OCI-LY7 (cell line): ENCODE measurements around the gene FAM186B. TPM values are rescaled to one million over a fixed set of nuclear protein-coding genes. Genes with fewer than 3 reads are reported as not detected.
A peak's percentile ranks its signal among the peaks of the same experiment; 100 is the strongest.

Source experiments
- BruUV-seq: library from RNA; stranded (reverse); fragments of 400-500 nt; replicated peaks from 2 replicates; lab custom pipeline; 2021; lab: Mats Ljungman, UMichigan
- CTCF ChIA-PET: fragments of 300-600 bp; sonication (Branson Sonifier 250); formaldehyde crosslinking; loops from one replicate; lab custom pipeline; 2022; ENCODE audit warnings: antibody characterized with exemption; ENCODE audit not compliant: unreplicated experiment; lab: Charles Lee
- POLR2A ChIA-PET: fragments of 300-600 bp; sonication (Branson Sonifier 250); formaldehyde crosslinking; loops from one replicate; lab custom pipeline; 2022; ENCODE audit warnings: antibody characterized with exemption; lab: Charles Lee
- DNase-seq: peaks from one replicate; pipeline ENCODE4 v3.0.0-alpha.2; 2015; ENCODE audit warnings: low spot score
- H2AFZ ChIP-seq: fragments of 200-600 bp; sonication (generic), shearing (Covaris generic); 2 replicates; pipeline ENCODE4 v1.6.1; 2014; ENCODE audit warnings: mild to moderate bottlenecking, antibody characterized with exemption, low read length, moderate library complexity
- H3K27ac ChIP-seq: fragments of 200-600 bp; sonication (generic); 2 replicates; pipeline ENCODE4 v1.5.1; 2014; ENCODE audit warnings: mixed run types, low read depth, mild to moderate bottlenecking, moderate library complexity, low read length, inconsistent platforms; ENCODE audit not compliant: poor library complexity, severe bottlenecking
- H3K36me3 ChIP-seq: fragments of 200-600 bp; sonication (generic); 2 replicates; pipeline ENCODE4 v1.6.1; 2014; ENCODE audit warnings: mild to moderate bottlenecking, antibody characterized with exemption, low read length, moderate library complexity, mixed read lengths; ENCODE audit not compliant: insufficient read depth
- H3K4me1 ChIP-seq: fragments of 200-600 bp; sonication (generic); 2 replicates; pipeline ENCODE4 v1.5.1; 2014; ENCODE audit warnings: mild to moderate bottlenecking, low read length; ENCODE audit not compliant: insufficient read depth, poor library complexity, severe bottlenecking
- H3K4me2 ChIP-seq: fragments of 200-600 bp; sonication (generic); 2 replicates; pipeline ENCODE4 v1.6.1; 2014; ENCODE audit warnings: mild to moderate bottlenecking, low read length
- H3K4me3 ChIP-seq: fragments of 200-600 bp; sonication (generic); 2 replicates; pipeline ENCODE4 v1.5.1; 2014; ENCODE audit warnings: mild to moderate bottlenecking, low read depth, low read length; ENCODE audit not compliant: poor library complexity, severe bottlenecking
- H3K79me2 ChIP-seq: fragments of 200-600 bp; sonication (generic); 2 replicates; pipeline ENCODE4 v1.6.1; 2016; ENCODE audit warnings: low read depth, mild to moderate bottlenecking, low read length, moderate library complexity, mixed read lengths; ENCODE audit not compliant: insufficient read depth
- H3K9me2 ChIP-seq: fragments of 200-600 bp; sonication (generic); 2 replicates; pipeline ENCODE4 v1.6.1; 2016; ENCODE audit warnings: mild to moderate bottlenecking, low read length, mixed read lengths; ENCODE audit not compliant: insufficient read depth
- H3K9me3 ChIP-seq: fragments of 200-600 bp; sonication (generic); 2 replicates; pipeline ENCODE4 v1.6.1; 2014; ENCODE audit warnings: mild to moderate bottlenecking, mixed run types, low read length, mixed read lengths
- H4K20me1 ChIP-seq: fragments of 200-600 bp; sonication (generic); 2 replicates; pipeline ENCODE4 v1.6.1; 2014; ENCODE audit warnings: mild to moderate bottlenecking, antibody characterized with exemption, low read length, moderate library complexity, mixed read lengths; ENCODE audit not compliant: insufficient read depth
- EZH2phosphoT487 ChIP-seq: fragments of 200-600 bp; sonication (generic); IDR thresholded peaks from 2 replicates; pipeline ENCODE4 v1.6.1; 2018; ENCODE audit warnings: low read depth, borderline replicate concordance, mild to moderate bottlenecking, mixed run types, antibody characterized with exemption, low read length, moderate library complexity, mixed read lengths
- intact Hi-C: fragments of 100-400 bp; cut with micrococcal nuclease; formaldehyde crosslinking; loops from one replicate; pipeline ENCODE4 v1.10.0; 2022; ENCODE audit not compliant: unreplicated experiment
- total RNA-seq, 2 experiments: library from RNA; depleted of rRNA in 1 of 2; stranded (reverse); fragments of >200 nt in 1 of 2; shearing (Covaris generic) in 1 of 2; gene quantifications; 2 replicates each; pipeline ENCODE4 v1.2.3, GENCODE V29; 2014 to 2022
- TF ChIP-seq, protein P1 (sequence below): fragments of 200-600 bp; sonication (generic); conservative IDR thresholded peaks from 2 replicates; pipeline ENCODE4 v1.5.1; 2014; ENCODE audit warnings: mild to moderate bottlenecking, antibody characterized with exemption, low read length, moderate library complexity, mixed read lengths

Gene FAM186B
- total RNA-seq, 2 experiments from 2014 or later: 0.60 to 2.8 TPM

DNA sequence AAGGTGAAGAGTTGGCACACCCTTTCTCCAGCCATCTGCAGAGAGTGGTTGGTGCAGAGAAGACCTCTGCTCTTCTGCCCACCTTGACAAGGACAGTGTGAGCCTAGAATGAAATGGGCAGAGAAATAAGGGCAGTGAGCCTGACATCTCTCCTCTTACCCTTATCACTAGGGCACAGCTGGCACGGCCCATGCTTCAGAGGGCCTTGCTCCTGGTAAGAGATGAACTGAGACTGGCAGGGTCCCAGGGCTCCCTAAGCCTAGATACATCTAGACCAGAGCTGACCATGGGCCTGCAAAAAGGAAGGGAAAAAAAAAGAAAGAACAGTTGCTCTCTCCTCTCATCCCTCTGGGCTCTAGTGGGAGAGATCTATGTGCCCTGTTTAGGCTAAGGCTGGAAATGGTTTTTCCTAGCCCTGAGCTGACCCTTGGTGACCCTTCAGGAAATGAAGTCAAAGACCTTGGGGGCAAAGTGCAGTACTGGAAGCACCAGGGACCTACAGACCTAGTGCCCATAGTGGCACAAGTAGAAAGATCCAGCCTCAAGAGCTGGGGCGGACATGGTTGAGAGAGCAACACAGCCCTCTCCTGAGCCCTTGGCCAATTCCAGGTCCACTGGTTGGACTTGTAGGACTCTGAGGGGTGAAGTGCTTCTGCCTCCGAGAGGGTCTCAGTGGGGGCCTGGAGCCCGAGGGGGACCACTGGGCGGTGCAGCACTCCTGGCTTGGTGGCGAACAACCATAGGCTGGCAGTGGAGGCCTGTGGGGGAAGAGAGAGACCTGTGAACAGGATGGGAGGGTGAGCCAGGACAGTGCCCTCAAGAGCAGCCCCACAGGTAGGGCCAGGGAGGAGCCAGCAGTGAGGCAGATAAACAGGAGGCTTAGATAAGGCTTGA, 40.0 kb upstream of the FAM186B start:
- CTCF ChIA-PET: interaction anchor here (0.6 to 2.5 kb wide), 3 partner anchors 23 to 64 kb away, joined by 3 to 14 read pairs (median 7); partner anchors contain the start of gene FMNL3
- no peak for TF ChIP-seq EZH2phosphoT487
- TF ChIP-seq, protein P1, sequence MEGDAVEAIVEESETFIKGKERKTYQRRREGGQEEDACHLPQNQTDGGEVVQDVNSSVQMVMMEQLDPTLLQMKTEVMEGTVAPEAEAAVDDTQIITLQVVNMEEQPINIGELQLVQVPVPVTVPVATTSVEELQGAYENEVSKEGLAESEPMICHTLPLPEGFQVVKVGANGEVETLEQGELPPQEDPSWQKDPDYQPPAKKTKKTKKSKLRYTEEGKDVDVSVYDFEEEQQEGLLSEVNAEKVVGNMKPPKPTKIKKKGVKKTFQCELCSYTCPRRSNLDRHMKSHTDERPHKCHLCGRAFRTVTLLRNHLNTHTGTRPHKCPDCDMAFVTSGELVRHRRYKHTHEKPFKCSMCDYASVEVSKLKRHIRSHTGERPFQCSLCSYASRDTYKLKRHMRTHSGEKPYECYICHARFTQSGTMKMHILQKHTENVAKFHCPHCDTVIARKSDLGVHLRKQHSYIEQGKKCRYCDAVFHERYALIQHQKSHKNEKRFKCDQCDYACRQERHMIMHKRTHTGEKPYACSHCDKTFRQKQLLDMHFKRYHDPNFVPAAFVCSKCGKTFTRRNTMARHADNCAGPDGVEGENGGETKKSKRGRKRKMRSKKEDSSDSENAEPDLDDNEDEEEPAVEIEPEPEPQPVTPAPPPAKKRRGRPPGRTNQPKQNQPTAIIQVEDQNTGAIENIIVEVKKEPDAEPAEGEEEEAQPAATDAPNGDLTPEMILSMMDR: no peak
- H3K27ac ChIP-seq: peak overlapping the region; percentile 19

DNA sequence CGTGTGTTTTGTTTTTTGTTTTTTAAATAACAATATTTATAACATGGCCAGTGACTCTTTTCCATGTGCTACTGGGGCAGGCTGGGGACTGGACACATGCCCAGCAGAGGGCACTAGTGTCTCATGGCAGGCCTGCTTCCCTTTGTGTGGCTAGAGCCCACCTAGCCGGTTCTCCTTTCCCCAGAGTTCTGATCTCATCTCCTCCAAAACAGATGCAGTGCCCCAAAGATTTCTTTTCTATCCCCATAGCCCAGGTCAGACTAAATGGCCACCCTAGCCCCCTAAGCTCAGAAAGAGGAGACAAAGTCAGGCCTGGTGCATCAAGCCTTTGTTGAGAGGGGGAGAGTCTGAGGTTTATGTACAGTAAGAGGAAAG, 39.2 kb upstream of the FAM186B start:
- H2AFZ ChIP-seq: no peak overlapping the region
- BruUV-seq: TSS peak; percentile 55
- peak; percentile 88 for DNase-seq
- H3K9me3 ChIP-seq: no peaks in the 10 kb centered on the region
- no peaks in the 10 kb centered on the region for H3K79me2 ChIP-seq
- H4K20me1 ChIP-seq: no peaks in the 10 kb centered on the region
- H3K27ac ChIP-seq: peak overlapping the region; percentile 19
- no peak for TF ChIP-seq EZH2phosphoT487
- TF ChIP-seq, protein P1: peak; percentile 99
- no peaks in the 10 kb centered on the region for H3K9me2 ChIP-seq
- CTCF ChIA-PET: interaction anchor here (0.6 to 2.5 kb wide), 4 partner anchors 21 to 97 kb away, joined by 3 to 14 read pairs (median 5); partner anchors contain the start of genes FMNL3, PRPF40B and TMBIM6
- intact Hi-C loops: loop anchor here (1.0 kb wide), 1 partner anchor 63 kb away; the partner anchor contains the start of gene FMNL3
- no peak overlapping the region for H3K4me3 ChIP-seq
- H3K4me1 ChIP-seq: peaks cover 17% of the 10 kb centered on the region
- peaks cover 39% of the 10 kb centered on the region for H3K36me3 ChIP-seq
- no peak overlapping the region for H3K4me2 ChIP-seq
- POLR2A ChIA-PET: interaction anchor here (0.6 to 3.6 kb wide), 5 partner anchors 30 to 134 kb away, joined by 3 to 18 read pairs (median 3); no protein-coding TSS in a partner anchor

More for the DNA sequence above, 40.0 kb upstream of the FAM186B start:
- no TSS peak for BruUV-seq
- Histone ChIP-seq H2AFZ (no peak overlapping the region), H4K20me1 (no peaks in the 10 kb centered on the region), H3K9me2 (no peaks in the 10 kb centered on the region), H3K4me3 (no peak overlapping the region), H3K79me2 (no peaks in the 10 kb centered on the region), H3K36me3 (peaks cover 46% of the 10 kb centered on the region), H3K9me3 (no peaks in the 10 kb centered on the region), H3K4me2 (no peak overlapping the region), H3K4me1 (peaks cover 15% of the 10 kb centered on the region)
- POLR2A ChIA-PET: interaction anchor here (0.6 to 3.6 kb wide), 5 partner anchors 29 to 133 kb away, joined by 3 to 18 read pairs (median 3); no protein-coding TSS in a partner anchor
- intact Hi-C loops: no loop called here
- DNase-seq: no peak
